ENCODE measurements around the gene CYB561D1. TPM values are rescaled to one million over a fixed set of nuclear protein-coding genes. Genes with fewer than 3 reads are reported as not detected.

Gene CYB561D1
- total RNA-seq, 4 donors from 2014 or later = 1.7 to 24.0 (median 20.9) TPM

- H3K4me3 ChIP-seq = no peak overlapping the region
- no peaks in the 10 kb centered on the region for H3K27me3 ChIP-seq
- no peaks in the 10 kb centered on the region for H3K4me1 ChIP-seq
- H3K27ac ChIP-seq = no peak overlapping the region
- H3K9me3 ChIP-seq = no peaks in the 10 kb centered on the region
- TF ChIP-seq CTCF (IDR thresholded peaks at IDR 0.05) (no peak), POLR2A (IDR thresholded peaks at IDR 0.05) (no peak)
- DNase-seq = no peak
- no peaks in the 10 kb centered on the region for H3K36me3 ChIP-seq
These were observed 17.1 kb upstream of the CYB561D1 start for GRCh38 chr1:109476825-109477224.

GRCh38 chr1:109477821-109478220, 16.1 kb upstream of the CYB561D1 start:
- no peaks in the 10 kb centered on the region for H3K36me3 ChIP-seq
- H3K27me3 ChIP-seq = no peaks in the 10 kb centered on the region
- no peak for DNase-seq
- no peaks in the 10 kb centered on the region for H3K9me3 ChIP-seq
- no peak overlapping the region for H3K4me3 ChIP-seq
- H3K27ac ChIP-seq = no peak overlapping the region
- TF ChIP-seq POLR2A (IDR thresholded peaks at IDR 0.05) (no peak), CTCF (IDR thresholded peaks at IDR 0.05) (no peak)
- peaks cover 0 to under 1% (median under 1%) of the 10 kb centered on the region in 4 donors for H3K4me1 ChIP-seq

GRCh38 chr1:109478806-109479205, 15.1 kb upstream of the CYB561D1 start:
- Histone ChIP-seq H3K9me3 (no peaks in the 10 kb centered on the region), H3K27ac (no peak overlapping the region)
- TF ChIP-seq POLR2A (IDR thresholded peaks at IDR 0.05) (no peak), CTCF (IDR thresholded peaks at IDR 0.05) (no peak)

GRCh38 chr1:109479311-109479710, 14.6 kb upstream of the CYB561D1 start:
- no peak overlapping the region for H3K27ac ChIP-seq
- H3K9me3 ChIP-seq = no peaks in the 10 kb centered on the region
- H3K36me3 ChIP-seq = no peaks in the 10 kb centered on the region
- no peak overlapping the region for H3K4me3 ChIP-seq
- no peak for DNase-seq
- H3K27me3 ChIP-seq = no peaks in the 10 kb centered on the region
- TF ChIP-seq POLR2A (IDR thresholded peaks at IDR 0.05) = no peak
- TF ChIP-seq CTCF (IDR thresholded peaks at IDR 0.05) = no peak
- peaks cover 0 to 7% (median 2%) of the 10 kb centered on the region in 4 donors for H3K4me1 ChIP-seq

More at GRCh38 chr1:109478806-109479205, 15.1 kb upstream of the CYB561D1 start:
- no peak for DNase-seq
- Histone ChIP-seq H3K36me3 (no peaks in the 10 kb centered on the region), H3K4me1 (peaks cover 0 to 7% (median 1%) of the 10 kb centered on the region in 4 donors), H3K4me3 (no peak overlapping the region), H3K27me3 (no peaks in the 10 kb centered on the region)

- no peak overlapping the region for H3K4me3 ChIP-seq
- H3K27ac ChIP-seq = no peak overlapping the region
- peaks cover 0 to 12% (median 7%) of the 10 kb centered on the region in 4 donors for H3K4me1 ChIP-seq
- DNase-seq = no peak
- no peaks in the 10 kb centered on the region for H3K36me3 ChIP-seq
- H3K27me3 ChIP-seq = no peaks in the 10 kb centered on the region
- no peaks in the 10 kb centered on the region for H3K9me3 ChIP-seq
- no peak for TF ChIP-seq POLR2A (IDR thresholded peaks at IDR 0.05)
- TF ChIP-seq CTCF (IDR thresholded peaks at IDR 0.05) = no peak
These were observed 14.0 kb upstream of the CYB561D1 start for GRCh38 chr1:109479901-109480300.

- TF ChIP-seq POLR2A (IDR thresholded peaks at IDR 0.05) = no peak
- no peak for TF ChIP-seq CTCF (IDR thresholded peaks at IDR 0.05)
- Histone ChIP-seq H3K27me3 (no peaks in the 10 kb centered on the region), H3K36me3 (no peaks in the 10 kb centered on the region), H3K4me1 (peaks cover 0 to 16% (median 8%) of the 10 kb centered on the region in 4 donors), H3K27ac (no peak overlapping the region), H3K4me3 (no peak overlapping the region), H3K9me3 (no peaks in the 10 kb centered on the region)
- DNase-seq = no peak
These were observed 12.2 kb upstream of the CYB561D1 start for GRCh38 chr1:109481646-109482045.
